ENCODE data around the gene OLIG3.

Gene OLIG3

DNA sequence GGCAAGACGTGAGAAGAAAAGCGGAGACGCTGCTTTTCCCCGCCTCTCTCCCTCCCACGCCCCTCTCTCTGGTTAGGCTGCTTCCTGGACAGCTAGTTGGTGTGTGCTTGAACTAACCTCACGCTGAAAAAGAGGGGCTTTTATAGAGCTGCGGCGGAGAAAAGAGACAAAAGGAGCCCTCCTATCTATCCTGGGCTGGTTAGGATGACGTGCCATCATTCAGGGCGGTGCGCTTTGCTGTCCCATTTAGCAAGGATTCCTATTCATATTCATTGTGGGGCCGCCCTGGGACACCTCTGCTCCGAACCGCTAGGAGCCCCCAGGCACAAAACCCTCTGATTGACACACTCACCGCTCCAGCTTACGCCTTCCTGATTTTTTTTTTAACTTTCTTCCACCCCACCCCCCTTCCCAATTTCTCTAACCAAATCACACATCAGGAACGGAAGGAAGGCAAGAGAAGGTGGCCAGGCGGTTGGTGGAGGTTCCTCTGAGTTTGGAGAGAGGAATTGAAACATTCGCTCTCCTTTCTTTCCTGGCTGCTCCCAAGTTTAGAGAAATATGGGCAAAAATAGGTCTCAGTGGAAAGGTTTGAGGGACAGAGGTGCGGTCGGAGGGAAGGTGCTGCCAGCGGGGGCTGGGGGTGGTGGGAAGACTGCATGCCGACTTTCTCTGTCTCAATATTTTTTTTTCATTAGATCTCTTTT is at the start of gene OLIG3:
Gene OLIG3 (minus strand): TSS at position 114 of the 707 bp plus-strand sequence. CDS start 224 bp downstream, outside the sequence.
- Mint-ChIP-seq H3K9me3 (ENCODE audit: low read depth) (no peaks in the 10 kb centered on the region), H3K36me3 (peaks cover 2% of the 10 kb centered on the region), H3K27me3 (peaks cover 63% of the 10 kb centered on the region), H3K27ac (no peak within 1 kb of the TSS), H3K4me3 (peak within 1 kb of the TSS; percentile 73), H3K4me1 (ENCODE audit: low read depth) (peaks cover 49% of the 10 kb centered on the region)

DNA sequence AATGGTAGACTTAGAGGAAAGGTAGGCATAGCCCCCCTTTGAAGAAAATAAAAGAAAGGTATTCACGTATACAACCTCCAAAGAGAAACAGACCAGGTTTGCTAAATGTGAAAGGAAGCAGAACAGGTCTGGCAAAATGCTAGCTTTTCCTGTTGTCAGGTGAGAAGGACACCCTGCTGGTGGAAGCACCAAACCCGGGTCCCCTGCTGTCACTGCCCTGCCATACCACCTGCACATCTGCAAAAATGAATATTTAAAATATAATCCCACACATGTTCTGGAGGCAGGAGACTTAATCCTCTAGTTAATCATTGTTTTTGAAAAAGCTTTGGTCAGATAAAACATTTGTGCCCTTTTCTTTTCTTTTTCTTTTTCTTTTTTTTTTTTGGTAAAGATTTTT is 48.9 kb upstream of the OLIG3 start:
- Mint-ChIP-seq H3K27me3 (no peaks in the 10 kb centered on the region), H3K4me1 (ENCODE audit: low read depth) (peaks cover 23% of the 10 kb centered on the region)

DNA sequence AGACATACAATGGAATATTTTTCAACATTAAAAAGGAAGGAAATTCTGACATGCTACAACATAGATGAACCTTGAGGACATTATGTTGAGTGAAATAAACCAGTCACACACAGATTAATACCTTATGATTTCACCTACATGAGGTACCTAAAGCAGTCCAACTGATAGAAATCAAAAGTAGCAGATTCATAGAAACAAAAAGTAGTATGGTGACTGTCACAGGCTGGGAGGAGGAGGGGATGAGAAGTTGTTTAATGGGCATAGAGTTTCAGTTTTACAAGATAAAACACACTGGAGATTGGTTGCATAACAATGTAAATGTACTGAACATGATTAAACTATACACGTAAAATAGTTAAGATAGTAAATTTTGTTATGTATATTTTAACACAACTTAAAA is 48.5 kb upstream of the OLIG3 start:
- H3K4me1 Mint-ChIP-seq (ENCODE audit: low read depth): peaks cover 23% of the 10 kb centered on the region
- H3K4me3 Mint-ChIP-seq: peak overlapping the region; percentile 21
- peaks cover 7% of the 10 kb centered on the region for H3K9me3 Mint-ChIP-seq (ENCODE audit: low read depth)
- H3K27me3 Mint-ChIP-seq: no peaks in the 10 kb centered on the region
- peaks cover 8% of the 10 kb centered on the region for H3K36me3 Mint-ChIP-seq
- H3K27ac Mint-ChIP-seq: no peak overlapping the region

More for the DNA sequence above, 48.9 kb upstream of the OLIG3 start:
- Mint-ChIP-seq H3K36me3 (peaks cover 8% of the 10 kb centered on the region), H3K27ac (no peak overlapping the region), H3K9me3 (ENCODE audit: low read depth) (peaks cover 7% of the 10 kb centered on the region), H3K4me3 (no peak overlapping the region)

GRCh38 chr6:137541534-137542063 is 47.4 kb upstream of the OLIG3 start:
- H3K4me1 Mint-ChIP-seq (ENCODE audit: low read depth): peaks cover 23% of the 10 kb centered on the region
- H3K4me3 Mint-ChIP-seq: no peak overlapping the region
- peaks cover 7% of the 10 kb centered on the region for H3K9me3 Mint-ChIP-seq (ENCODE audit: low read depth)
- H3K36me3 Mint-ChIP-seq: peaks cover 8% of the 10 kb centered on the region
- no peak overlapping the region for H3K27ac Mint-ChIP-seq
- no peaks in the 10 kb centered on the region for H3K27me3 Mint-ChIP-seq

- H3K4me1 Mint-ChIP-seq (ENCODE audit: low read depth): no peaks in the 10 kb centered on the region
- no peak overlapping the region for H3K4me3 Mint-ChIP-seq
- H3K27ac Mint-ChIP-seq: no peak overlapping the region
- peaks cover 8% of the 10 kb centered on the region for H3K36me3 Mint-ChIP-seq
- no peaks in the 10 kb centered on the region for H3K9me3 Mint-ChIP-seq (ENCODE audit: low read depth)
- H3K27me3 Mint-ChIP-seq: no peaks in the 10 kb centered on the region
Observed at GRCh38 chr6:137536104-137536773, 42.0 kb upstream of the OLIG3 start.

DNA sequence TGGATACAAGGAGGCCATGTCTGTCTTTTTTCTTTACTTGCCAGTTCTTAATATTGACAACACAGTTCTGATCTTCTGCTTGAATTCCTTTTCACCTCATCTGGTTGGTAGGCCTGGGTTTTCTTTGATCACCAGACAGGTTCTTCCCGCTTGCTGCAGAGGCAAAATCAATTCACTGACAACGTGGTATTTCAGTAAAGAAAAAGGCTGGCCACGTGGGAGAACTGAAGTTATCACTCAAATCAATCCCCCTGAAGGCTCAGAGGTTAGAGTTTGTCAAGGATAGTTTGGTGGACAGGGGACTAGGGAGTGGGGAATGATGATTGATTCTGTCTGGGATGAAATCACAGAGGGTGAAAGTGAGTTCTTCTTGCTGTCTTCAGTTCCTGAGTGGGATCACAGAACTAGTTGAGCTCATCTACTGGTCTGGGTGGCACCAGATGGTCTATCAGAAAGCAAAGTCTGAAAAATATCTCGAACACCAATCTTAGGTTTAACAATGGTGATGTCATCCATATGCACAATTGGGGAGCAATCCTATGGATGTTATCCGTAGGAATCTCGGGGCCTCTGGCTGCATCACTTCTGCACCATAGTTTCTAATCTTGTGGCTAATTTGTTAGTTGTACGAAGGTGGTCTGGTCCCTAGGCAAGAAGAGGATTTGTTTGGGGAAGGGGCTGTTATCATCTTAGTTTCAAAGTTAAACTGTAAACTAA is 37.3 kb upstream of the OLIG3 start:
- Mint-ChIP-seq H3K4me3 (no peak overlapping the region), H3K9me3 (ENCODE audit: low read depth) (no peaks in the 10 kb centered on the region), H3K27ac (no peak overlapping the region), H3K27me3 (peaks cover 2% of the 10 kb centered on the region), H3K4me1 (ENCODE audit: low read depth) (peaks cover 2% of the 10 kb centered on the region), H3K36me3 (peaks cover 10% of the 10 kb centered on the region)

DNA sequence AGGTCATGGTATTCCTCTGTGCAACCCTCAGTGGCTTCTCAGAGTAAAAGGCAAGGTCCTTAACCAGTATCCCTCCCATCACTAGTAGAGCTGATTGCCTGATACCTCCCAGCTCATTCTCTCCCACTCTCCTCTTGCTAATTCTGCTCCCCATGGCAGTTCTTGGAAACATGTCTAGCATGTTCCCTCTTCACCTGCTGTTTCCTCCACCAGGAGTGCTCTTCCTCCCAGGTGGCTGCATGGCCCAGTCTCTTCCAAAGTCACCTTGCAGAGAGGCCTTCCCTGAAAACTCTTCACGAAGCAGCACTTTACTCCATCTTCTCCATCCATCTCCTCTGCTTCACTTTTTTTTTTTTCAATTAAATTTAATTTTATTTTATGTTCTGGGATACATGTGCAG is 36.2 kb upstream of the OLIG3 start:
- Mint-ChIP-seq H3K27me3 (peaks cover 2% of the 10 kb centered on the region), H3K9me3 (ENCODE audit: low read depth) (no peaks in the 10 kb centered on the region), H3K4me3 (no peak overlapping the region), H3K36me3 (peaks cover 14% of the 10 kb centered on the region), H3K27ac (no peak overlapping the region), H3K4me1 (ENCODE audit: low read depth) (peaks cover 2% of the 10 kb centered on the region)

DNA sequence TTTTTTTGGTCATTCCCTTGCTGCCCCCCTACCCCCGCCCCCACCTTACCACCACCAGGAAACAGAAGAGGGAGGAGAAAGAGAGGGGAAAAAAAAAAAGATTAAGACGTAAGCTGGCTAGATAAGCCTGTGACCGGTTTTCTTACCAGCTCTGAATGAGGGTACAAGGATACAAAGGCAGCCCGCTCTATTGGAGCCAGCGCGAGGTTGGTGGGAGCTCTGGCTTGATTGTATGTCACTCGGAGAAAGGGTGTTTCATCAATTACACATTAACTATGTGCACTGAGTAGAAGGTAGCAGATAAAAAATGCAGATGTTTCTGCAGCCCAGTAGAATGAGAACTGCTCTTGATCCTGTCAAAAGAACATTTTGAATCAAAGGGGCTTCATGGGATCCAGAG is 28.6 kb upstream of the OLIG3 start:
- peaks cover 9% of the 10 kb centered on the region for H3K27me3 Mint-ChIP-seq
- no peak overlapping the region for H3K27ac Mint-ChIP-seq
- no peak overlapping the region for H3K4me3 Mint-ChIP-seq
- peaks cover 8% of the 10 kb centered on the region for H3K4me1 Mint-ChIP-seq (ENCODE audit: low read depth)
- peaks cover 8% of the 10 kb centered on the region for H3K36me3 Mint-ChIP-seq
- H3K9me3 Mint-ChIP-seq (ENCODE audit: low read depth): peaks cover 4% of the 10 kb centered on the region

DNA sequence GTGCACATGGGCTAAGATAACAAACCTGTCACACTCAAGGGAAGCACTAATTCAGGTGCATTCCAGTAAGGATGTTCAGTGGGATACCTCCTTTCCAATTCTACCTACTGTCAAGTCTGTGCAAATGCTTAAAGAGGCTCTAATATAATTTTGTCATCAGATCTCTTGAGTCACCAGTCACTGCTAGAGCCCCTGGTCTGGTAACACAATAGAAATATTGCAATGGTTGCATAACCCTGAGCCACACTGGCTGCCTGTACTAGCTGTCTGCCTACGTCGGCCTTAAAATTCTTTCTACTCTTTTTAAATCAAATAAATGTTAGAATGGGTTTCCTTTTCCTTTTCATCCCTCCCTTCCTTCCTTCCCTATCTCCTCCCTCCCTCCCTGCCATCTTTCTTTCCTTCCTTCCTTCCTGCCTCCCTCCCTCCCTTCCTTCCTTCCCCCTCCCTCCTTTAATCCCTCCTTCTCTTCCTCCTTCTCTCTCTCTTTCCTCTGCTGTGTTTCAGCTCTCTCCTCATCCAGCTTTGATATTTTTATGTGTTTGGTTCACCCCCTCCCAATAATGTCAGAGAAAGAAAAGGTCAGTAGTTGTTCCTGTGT is 28.1 kb upstream of the OLIG3 start:
- Mint-ChIP-seq H3K4me1 (ENCODE audit: low read depth) (peaks cover 11% of the 10 kb centered on the region), H3K27me3 (peaks cover 14% of the 10 kb centered on the region), H3K36me3 (peaks cover 8% of the 10 kb centered on the region), H3K9me3 (ENCODE audit: low read depth) (peaks cover 4% of the 10 kb centered on the region), H3K27ac (no peak overlapping the region), H3K4me3 (no peak overlapping the region)

DNA sequence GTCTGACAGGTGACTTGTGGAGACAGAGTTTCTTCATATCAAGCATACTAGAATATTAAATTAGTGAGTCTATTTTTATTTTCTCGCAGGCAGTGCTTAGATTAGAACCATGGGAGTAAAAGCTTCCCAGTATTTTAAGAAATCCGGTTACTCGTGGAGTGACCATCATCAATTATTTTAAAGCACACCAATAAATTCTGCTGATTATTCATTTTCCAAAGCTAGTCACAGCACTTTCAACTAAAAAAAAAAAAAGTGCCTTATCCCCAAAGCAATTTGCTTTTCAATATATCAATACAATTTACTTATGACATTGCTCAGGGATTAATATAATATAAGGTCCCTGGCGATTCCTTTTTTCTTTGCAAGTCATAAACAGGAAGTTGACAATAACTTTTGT is 26.3 kb upstream of the OLIG3 start:
- Mint-ChIP-seq H3K9me3 (ENCODE audit: low read depth) (peaks cover 4% of the 10 kb centered on the region), H3K27ac (no peak overlapping the region), H3K27me3 (peaks cover 29% of the 10 kb centered on the region)

GRCh38 chr6:137519629-137520176 is 25.5 kb upstream of the OLIG3 start:
- no peaks in the 10 kb centered on the region for H3K36me3 Mint-ChIP-seq
- peaks cover 37% of the 10 kb centered on the region for H3K27me3 Mint-ChIP-seq
- H3K9me3 Mint-ChIP-seq (ENCODE audit: low read depth): no peaks in the 10 kb centered on the region
- H3K4me1 Mint-ChIP-seq (ENCODE audit: low read depth): peaks cover 14% of the 10 kb centered on the region
- H3K4me3 Mint-ChIP-seq: no peak overlapping the region
- H3K27ac Mint-ChIP-seq: no peak overlapping the region

More for the DNA sequence above, 26.3 kb upstream of the OLIG3 start:
- peaks cover 4% of the 10 kb centered on the region for H3K36me3 Mint-ChIP-seq
- H3K4me1 Mint-ChIP-seq (ENCODE audit: low read depth): peaks cover 14% of the 10 kb centered on the region
- no peak overlapping the region for H3K4me3 Mint-ChIP-seq

DNA sequence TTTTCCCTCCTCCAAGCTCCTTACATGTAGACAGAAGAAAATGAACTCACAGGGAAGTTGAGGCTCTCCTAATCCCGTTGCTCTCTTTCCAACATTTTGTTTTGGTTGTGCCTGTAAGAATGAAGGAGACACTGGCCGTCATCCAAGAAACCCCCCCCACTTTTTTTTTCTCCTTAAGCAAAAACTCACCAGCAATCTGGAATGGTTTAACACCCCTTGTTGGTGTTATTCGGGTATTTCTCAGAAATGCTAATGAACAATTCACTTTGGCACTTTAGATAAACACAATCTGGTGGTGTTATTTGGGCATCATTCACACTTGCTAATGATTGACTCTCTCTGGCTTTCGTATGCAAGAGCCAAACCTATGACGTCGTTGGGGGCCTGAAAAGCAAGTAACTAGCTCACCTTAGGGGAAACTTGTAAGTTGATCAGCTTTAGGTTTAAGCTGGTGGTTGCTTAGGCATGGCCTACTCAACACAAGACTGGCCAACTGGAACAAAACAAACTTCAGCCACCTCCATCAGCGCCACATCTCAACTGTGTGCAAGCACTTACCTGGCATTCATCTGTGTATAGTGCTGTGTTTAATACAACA is 24.3 kb upstream of the OLIG3 start:
- Mint-ChIP-seq H3K27ac (no peak overlapping the region), H3K4me1 (ENCODE audit: low read depth) (peaks cover 14% of the 10 kb centered on the region), H3K4me3 (no peak overlapping the region), H3K9me3 (ENCODE audit: low read depth) (no peaks in the 10 kb centered on the region), H3K36me3 (no peaks in the 10 kb centered on the region), H3K27me3 (peaks cover 43% of the 10 kb centered on the region)

- H3K27me3 Mint-ChIP-seq: peaks cover 55% of the 10 kb centered on the region
- peaks cover 4% of the 10 kb centered on the region for H3K9me3 Mint-ChIP-seq (ENCODE audit: low read depth)
- peaks cover 10% of the 10 kb centered on the region for H3K36me3 Mint-ChIP-seq
- peaks cover 5% of the 10 kb centered on the region for H3K4me1 Mint-ChIP-seq (ENCODE audit: low read depth)
- no peak overlapping the region for H3K27ac Mint-ChIP-seq
- no peak overlapping the region for H3K4me3 Mint-ChIP-seq
Observed at GRCh38 chr6:137514418-137514817, 20.2 kb upstream of the OLIG3 start.

Data from activated naive CD8-positive, alpha-beta T cell (primary cell).